PFSK-1 (cell line): ENCODE measurements around the gene KLRK1.

ENCODE experiments used
- FOXP2 ChIP-seq: optimal IDR thresholded peaks from 2 replicates; pipeline ENCODE3; 2011; ENCODE audit warnings: borderline replicate concordance, control low read depth, inconsistent platforms; ENCODE audit not compliant: insufficient read depth; ENCODE audit errors: extremely low read length, extremely low read depth
- TAF1 ChIP-seq: IDR thresholded peaks from 2 replicates; pipeline ENCODE4 v1.6.1; 2012; ENCODE audit warnings: low read length, control low read depth, borderline replicate concordance; ENCODE audit not compliant: insufficient read depth

KLRK1 gene

GRCh38 chr12:10331642-10332239 lies 58.1 kb downstream of the KLRK1 start:
- no peak for TF ChIP-seq FOXP2
- TF ChIP-seq TAF1, result no peak
